Measurements from ENCODE around the gene PRKCQ.

- TF ChIP-seq, protein P1, sequence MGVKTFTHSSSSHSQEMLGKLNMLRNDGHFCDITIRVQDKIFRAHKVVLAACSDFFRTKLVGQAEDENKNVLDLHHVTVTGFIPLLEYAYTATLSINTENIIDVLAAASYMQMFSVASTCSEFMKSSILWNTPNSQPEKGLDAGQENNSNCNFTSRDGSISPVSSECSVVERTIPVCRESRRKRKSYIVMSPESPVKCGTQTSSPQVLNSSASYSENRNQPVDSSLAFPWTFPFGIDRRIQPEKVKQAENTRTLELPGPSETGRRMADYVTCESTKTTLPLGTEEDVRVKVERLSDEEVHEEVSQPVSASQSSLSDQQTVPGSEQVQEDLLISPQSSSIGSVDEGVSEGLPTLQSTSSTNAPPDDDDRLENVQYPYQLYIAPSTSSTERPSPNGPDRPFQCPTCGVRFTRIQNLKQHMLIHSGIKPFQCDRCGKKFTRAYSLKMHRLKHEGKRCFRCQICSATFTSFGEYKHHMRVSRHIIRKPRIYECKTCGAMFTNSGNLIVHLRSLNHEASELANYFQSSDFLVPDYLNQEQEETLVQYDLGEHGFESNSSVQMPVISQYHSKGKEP (CRISPR knock-in tag; IDR thresholded peaks at IDR 0.05) = no peak
- TF ChIP-seq, protein P2, sequence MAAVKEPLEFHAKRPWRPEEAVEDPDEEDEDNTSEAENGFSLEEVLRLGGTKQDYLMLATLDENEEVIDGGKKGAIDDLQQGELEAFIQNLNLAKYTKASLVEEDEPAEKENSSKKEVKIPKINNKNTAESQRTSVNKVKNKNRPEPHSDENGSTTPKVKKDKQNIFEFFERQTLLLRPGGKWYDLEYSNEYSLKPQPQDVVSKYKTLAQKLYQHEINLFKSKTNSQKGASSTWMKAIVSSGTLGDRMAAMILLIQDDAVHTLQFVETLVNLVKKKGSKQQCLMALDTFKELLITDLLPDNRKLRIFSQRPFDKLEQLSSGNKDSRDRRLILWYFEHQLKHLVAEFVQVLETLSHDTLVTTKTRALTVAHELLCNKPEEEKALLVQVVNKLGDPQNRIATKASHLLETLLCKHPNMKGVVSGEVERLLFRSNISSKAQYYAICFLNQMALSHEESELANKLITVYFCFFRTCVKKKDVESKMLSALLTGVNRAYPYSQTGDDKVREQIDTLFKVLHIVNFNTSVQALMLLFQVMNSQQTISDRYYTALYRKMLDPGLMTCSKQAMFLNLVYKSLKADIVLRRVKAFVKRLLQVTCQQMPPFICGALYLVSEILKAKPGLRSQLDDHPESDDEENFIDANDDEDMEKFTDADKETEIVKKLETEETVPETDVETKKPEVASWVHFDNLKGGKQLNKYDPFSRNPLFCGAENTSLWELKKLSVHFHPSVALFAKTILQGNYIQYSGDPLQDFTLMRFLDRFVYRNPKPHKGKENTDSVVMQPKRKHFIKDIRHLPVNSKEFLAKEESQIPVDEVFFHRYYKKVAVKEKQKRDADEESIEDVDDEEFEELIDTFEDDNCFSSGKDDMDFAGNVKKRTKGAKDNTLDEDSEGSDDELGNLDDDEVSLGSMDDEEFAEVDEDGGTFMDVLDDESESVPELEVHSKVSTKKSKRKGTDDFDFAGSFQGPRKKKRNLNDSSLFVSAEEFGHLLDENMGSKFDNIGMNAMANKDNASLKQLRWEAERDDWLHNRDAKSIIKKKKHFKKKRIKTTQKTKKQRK (IDR thresholded peaks at IDR 0.05; ENCODE audit: low read length) = no peak
- no peak for TF ChIP-seq POLR2A (IDR thresholded peaks at IDR 0.05; ENCODE audit: insufficient read depth in 1 of 2, low read depth in 2 of 2, low read length in 2 of 2)
- TF ChIP-seq PATZ1 (CRISPR knock-in tag; IDR thresholded peaks at IDR 0.05) = no peak
- no peak for TF ChIP-seq FOXK2 (IDR thresholded peaks at IDR 0.05)
- no peak for TF ChIP-seq ZNF274 (CRISPR knock-in tag; IDR thresholded peaks at IDR 0.05)
Observed at GRCh38 chr10:6501931-6502330, 78.1 kb downstream of the PRKCQ start.

All from HepG2 (cell line).